ENCODE measurements around the gene CDKL2.
A peak's percentile ranks its signal among the peaks of the same experiment; 100 is the strongest.
"Not testable (repeated sequence)": the region's sequence is repeated elsewhere in the genome, so short reads cannot be mapped to it uniquely, and the experiment has no call there.

The CDKL2 gene

DNA sequence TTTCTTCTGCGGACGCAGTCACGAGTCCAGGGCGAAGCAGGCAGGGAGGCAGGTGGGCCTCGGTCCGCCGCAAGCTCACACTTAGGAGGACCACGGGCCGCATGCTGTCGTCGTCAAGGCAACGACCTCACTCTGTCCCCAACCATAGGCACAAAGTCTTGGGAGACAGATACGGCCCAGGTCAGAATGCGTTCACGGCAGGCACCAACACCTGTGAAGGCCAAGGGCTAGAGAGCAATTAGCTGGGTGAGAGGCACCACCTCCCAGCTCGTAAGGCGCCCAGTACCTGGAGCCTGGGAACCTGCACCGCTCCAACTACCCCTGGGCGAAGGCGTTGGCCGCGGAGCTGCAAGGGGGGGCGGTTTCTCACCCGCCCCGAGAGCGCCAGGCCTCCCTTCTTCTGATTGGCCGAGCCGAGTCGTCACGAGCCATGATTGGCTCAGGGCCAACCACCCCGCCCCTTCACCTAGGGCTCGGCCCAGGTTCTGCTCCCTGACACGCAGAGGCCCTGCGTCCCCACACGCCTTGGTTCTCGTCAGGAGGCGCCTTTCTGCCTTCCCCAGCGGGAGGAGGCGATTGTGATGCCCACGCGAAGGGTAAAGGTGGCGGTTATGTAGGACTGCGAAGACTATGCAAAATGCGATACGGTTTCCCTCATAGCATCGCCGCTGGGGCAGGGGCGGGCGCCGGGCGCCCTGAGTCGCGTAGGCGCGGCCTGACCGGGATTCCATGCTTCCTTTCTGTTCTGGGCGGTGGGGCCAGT is at the start of gene CDKL2:
TSS of gene CDKL2 (minus strand) at position 355 of the 763 bp plus-strand sequence. CDS start 4,540 bp downstream, outside the sequence.
- DNase-seq (ENCODE audit: low spot score): peak; percentile 70

DNA sequence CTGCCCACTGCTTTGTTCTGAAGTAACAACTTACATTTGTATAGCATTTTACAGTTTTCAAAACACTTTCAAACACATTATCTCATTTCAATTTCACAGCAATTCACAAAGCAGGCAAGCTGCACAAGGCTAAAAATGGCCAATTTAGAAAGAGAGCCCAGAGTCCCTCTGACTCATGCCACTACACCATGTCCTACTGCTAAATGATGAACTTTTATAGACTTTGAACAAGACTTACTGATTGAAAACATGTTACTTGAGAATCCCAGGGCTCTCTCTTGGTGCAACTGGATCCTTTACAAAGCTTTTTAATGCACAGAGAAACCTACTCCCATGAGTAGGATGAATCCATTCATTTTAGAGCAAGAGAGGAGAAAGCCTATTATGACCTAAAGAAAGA is 48.6 kb upstream of the CDKL2 start:
- no peak for DNase-seq (ENCODE audit: low spot score)

DNA sequence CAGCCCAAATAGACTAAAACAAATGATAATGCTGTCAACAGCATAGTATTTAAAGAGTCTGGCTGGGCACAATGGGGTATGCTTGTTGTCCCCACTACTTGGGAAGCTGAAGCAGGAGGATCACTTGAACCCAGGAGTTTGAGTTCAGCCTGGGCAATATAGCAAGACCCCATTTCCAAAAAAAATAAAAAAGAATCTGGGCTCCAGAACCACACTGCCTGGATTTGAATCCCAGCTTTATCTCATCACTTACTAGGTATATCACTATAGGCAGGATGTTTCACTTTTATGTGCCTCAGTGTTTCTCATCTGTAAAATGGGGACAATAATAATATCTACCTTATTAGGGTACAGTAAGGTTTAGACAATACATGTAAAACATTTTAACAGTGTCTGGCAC is 48.1 kb upstream of the CDKL2 start:
- DNase-seq (ENCODE audit: low spot score): no peak

DNA sequence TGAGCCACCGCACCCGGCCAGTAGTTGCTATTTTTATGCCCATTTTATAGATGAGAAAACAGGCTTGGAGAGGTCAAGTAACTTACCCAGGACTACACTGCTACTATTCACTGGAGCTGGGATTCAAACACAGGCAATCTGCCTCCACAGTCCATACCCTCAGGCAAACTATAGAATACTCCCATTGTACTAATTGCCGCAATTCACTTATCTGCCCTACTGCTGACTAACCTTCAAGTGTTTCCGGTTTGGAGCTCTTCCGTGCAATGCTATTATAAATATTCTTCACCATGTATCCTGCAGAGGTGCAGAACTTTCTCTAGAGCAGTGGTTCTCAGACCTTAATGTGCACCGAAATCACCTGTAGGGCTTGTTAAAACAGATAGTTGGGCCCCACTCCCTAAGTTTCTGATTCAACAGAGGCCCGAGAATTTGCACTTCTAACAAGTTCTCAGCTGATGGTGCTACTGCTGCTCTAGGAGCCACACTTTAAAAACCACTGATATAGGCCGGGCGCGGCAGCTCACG is 44.7 kb upstream of the CDKL2 start:
- DNase-seq (ENCODE audit: low spot score): no peak

DNA sequence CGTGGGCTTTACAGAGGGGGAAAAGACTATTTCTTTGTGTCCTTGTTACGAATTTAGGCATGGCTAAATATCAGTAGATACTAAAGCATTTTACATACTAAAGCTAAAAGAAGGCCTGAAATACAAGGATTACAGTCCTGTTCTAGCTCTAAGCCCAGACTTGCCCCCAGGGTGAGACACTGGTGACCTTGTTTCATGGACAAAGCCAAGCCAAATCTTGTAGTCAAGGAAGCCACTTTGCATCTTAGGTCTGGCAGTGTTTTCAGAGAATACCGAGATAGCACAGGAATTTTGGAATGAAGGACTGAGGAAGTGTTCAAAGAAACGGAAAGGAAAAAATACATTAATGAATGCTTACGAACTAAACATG is 43.6 kb upstream of the CDKL2 start:
- DNase-seq (ENCODE audit: low spot score): no peak

DNA sequence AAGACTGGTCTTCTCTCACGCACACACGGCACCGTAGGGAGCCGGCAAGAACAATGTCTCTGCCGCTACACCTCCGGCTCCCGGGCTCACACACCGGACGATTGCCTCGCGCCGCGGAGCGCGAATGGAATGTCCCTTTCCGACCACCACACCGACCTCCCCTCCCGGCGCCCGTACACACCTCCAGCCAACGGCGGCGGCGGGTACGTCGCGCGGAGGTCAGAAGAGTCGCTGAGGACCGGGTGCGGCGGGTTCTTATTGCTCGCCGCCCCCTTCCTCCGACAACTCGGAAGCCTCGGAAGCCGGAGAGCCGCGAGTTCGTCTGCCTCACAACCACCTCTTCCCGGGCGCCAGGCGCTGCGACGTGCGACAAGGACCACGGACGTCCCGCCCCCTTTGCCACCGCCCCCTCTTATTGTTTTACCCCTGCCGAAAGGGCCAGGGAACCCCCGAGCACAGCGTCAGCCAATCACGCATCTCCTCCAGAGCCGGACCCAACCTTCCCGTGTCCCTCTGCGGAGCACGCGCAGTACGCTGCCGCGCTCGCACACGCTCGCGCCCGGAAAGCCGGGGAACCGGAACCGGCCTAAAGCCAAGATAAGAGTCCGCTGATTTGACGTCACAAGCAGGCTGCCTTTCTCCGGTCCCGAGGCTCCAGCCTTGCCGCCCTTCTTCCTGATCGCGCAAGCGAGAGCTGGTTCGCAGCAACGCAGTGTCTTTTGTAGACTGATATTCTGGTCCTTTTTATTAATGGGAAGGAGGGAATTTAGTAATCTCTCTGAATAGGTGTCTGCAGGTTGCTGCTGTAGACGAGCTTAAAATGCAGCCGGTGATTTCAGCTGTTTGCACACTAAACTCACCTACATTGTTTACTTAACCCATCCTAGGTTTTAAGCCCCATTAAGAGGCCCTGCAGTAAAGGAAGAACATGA is 43.0 kb upstream of the CDKL2 start, which contains the start of gene G3BP2:
TSS of gene G3BP2 (minus strand) at position 385 of the 932 bp plus-strand sequence. CDS start 11,386 bp downstream, outside the sequence.
- peak; percentile 99 for DNase-seq (ENCODE audit: low spot score)

DNA sequence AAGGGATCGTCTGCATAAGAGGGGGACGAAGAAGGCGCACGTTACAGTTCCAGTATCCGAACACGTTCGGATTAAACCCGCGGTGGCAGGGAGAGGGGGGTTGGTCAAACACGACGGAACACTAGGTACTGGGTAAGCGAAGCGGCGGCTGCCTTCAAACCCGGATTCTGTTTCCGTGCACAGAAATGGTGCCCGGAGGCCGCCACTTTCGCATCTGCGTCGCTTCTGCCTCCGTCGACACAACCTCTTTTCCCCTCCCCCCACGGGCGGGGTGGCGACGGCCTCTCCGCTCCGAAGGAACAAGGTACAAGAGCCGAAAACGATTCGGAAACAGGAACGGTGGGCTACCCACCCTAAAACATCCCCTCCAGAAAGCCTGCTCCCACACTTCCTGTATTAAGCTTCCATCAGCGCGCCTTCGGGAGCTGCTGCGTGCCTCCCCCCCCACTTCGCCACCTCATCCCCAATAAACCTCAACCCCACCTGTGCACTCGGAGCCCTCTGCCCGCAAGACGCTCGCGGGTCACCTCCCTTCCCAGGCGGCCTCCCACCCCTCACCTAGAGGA is 42.2 kb upstream of the CDKL2 start:
- DNase-seq (ENCODE audit: low spot score): peak; percentile 47

DNA sequence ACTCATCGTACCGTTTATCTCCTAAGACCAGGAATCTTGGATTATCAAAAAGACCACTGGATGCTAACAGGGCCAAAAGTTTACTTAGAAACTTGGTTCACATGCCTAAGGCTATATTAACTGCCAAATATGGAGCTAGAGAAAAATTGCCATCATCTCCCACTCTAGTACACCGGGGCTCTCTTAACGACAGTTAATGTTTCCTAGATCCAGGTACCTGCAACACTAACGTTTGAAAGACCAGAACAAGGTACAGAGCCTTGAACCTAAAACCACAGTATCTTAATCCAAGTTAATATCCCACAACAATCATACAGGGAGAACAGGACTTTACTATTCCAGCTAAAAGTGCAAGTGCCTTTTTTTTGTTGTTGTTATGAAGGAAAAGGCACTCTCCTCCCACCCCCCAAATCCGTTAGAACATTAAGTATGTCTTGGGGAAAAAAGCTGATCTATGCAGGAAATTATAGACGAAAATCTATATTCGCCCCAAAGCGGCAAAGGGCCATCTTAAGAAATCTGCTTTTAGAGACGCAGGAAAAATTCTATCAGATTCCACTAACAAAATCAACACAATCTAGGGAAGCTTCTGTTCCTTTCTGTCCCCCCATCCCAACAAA is 41.6 kb upstream of the CDKL2 start:
- no peak for DNase-seq (ENCODE audit: low spot score)

DNA sequence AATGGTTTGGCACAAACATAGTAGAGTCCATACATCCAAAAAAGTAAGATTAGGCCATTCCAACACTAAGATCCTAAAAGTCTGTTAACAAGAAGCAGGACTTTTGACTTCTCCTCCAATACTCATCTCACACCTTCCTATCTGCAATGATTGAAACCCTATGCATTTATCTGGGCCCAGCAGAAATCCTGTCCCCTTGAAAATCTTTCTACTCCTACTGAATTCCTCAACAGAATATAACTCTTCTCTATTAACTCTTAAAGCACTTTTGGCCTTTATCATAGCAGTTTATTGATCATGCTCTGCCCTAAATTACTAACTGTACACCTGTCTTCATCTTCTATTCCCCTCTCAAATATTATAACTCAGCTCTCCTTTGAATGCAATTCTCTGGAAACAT is 38.3 kb upstream of the CDKL2 start:
- DNase-seq (ENCODE audit: low spot score): no peak

DNA sequence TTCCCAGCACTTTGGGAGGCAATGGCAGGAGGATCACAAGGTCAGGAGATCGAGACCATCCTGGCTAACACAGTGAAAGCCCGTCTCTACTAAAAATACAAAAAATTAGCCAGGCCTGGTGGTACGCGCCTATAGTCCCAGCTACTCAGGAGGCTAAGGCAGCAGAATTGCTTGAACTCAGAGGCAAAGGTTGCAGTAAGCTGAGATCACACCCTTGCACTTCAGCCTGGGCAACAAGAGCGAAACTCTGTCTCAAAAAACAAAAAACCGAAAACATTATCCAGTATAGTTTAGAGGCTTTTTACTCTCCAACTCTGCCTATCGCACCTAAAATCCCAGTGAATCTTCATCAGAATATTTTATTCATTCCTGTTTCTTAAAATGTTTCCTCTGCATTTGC is 37.3 kb upstream of the CDKL2 start:
- not testable (repeated sequence) for DNase-seq (ENCODE audit: low spot score)

DNA sequence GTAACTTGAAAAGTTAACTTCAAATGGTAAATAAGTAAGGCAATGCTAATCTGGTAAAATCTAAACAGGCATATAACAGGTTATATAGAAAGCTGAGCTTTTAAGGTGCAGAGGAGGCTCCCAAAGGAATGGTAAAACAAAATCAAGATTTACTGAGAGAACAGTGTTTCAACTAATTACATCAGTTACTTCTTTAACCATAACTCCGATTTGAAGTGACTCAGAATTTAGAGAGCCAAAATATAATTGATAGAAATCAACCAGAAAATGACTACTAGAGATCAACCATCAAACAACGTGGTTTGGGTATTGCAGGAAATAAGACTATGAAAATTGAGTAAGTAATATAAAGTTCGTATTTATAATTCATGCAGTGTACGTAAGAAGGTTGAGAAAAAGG is 36.0 kb upstream of the CDKL2 start:
- no peak for DNase-seq (ENCODE audit: low spot score)

DNA sequence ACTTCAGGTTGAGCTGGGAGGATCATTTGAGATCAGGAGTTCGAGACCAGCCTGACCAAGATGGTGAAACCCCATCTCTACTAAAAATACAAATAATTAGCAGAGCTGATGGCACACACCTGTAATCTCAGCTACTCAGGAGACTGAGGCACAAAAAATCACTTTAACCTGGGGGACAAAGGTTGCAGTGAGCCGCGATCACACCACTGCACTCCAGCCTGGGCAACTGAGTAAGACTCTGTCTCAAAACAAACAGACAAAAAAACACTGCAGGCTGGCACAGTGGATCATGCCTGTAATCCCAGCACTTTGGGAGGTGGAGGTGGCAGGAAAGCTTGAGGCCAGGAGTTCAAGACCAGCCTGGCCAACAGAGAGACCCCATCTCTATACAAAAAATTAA is 34.3 kb upstream of the CDKL2 start:
- not testable (repeated sequence) for DNase-seq (ENCODE audit: low spot score)

DNA sequence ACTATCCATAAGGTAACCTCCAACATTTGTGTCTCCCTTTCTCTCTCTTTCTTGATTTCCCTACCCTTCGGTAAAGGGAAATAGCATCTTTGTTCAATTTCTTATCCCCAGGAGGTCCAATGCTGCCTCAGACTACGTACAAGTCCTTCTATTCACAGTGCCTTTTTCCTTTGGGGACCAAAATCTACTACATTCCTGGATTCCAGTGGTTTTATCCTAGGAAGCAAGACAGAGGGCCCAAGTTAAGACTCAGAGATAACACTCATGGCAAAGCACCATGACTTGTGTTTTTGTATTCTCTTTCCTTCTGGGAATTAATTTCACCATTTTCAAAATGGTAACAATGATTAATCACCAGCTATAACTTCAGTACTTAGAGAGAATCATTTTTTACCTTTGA is 32.3 kb upstream of the CDKL2 start:
- DNase-seq (ENCODE audit: low spot score): no peak

DNA sequence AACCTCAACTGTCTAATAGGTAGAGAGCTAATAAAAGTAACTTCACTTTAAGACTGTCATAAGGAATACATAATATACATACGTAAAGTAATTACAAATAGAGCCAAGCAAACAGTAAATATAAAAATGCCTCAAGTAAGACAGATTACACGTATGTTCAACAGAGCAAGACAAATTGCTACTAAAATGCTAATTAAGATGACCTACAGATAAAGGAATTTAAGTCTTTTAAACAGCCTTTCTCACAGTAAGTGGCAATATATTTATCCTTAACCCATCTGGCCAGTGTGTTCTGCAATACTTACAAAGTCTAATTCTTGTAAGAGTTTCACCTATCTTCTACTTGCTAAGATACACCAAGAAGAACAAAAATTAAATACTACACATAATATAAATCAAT is 30.2 kb upstream of the CDKL2 start:
- DNase-seq (ENCODE audit: low spot score): no peak

DNA sequence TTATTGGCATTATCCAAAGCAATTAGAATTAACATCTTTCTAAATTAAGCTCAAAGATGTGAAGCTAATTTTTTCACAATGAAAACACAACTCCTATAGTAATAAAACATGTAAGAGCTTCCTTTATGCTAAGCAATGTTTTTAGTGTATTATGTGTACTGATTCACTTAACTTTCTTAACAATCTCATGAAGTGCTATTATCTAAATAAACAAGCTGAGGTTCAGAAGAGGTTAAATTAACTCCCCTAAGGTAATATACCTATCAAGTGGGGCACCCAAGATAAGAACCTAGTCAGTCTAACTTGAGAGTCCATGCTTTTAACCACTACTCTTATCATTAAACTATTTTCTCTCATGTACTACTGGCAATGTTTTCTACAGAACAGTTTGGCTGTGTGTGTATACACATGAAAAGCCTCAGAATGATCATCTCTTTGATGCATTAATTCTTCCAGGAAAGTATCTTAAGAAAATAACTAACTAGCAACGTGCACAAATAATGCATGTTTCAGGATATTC is 29.2 kb upstream of the CDKL2 start:
- no peak for DNase-seq (ENCODE audit: low spot score)

DNA sequence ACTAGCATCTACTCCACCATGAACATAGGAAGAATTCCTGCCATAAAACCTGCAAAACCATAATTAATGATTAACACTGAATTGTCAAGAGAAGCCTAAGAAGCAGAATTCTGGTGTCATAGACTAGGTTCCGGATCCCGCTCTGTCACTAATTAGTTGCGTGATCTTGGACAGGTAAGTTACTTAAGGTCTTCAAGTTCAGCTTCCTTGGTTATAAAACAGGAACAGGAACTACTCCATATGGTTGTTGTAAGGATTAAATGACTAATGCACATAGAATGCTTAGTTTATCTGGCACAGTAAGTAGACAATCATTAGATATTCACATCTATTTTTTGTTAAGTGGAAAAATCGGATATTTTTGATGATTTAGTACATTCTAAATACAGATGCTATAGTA is 28.5 kb upstream of the CDKL2 start:
- DNase-seq (ENCODE audit: low spot score): no peak

DNA sequence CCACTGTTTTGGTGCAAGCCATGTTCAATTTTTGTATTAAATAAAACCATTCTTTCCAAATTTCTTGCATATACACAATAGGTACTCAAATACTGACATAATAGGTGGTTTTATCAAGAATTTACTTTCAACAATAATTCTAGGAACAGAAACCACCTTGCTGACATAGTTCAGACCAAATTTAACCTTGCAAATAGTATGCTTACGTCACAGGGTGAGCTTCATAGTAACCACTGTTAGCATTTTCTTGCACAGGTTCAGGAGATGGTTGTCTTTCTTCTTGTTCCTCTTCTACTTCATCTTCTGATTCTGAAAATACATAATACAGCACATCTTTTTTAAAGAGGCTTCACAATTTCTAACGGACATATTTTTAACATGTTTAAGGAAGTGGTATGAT is 25.2 kb upstream of the CDKL2 start:
- DNase-seq (ENCODE audit: low spot score): no peak

DNA sequence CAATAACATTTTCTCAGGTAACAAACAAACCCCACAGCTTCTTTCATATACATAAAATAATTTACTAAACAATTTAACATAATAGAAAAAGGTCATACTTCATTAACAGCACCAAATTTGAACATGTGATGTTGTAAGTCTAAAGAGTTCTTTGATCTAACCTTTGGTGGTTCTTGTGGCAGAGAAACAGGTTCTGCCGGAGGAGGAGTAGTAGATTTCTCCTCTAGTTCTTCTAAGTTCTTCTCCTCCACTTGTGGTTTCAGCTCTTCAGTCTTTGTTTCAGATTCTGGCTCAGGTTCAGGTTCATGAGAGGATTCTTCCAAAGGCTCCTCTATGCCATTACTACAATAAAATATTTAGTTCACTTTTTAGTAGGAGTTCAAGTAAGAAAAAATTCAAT is 24.6 kb upstream of the CDKL2 start:
- DNase-seq (ENCODE audit: low spot score): no peak

DNA sequence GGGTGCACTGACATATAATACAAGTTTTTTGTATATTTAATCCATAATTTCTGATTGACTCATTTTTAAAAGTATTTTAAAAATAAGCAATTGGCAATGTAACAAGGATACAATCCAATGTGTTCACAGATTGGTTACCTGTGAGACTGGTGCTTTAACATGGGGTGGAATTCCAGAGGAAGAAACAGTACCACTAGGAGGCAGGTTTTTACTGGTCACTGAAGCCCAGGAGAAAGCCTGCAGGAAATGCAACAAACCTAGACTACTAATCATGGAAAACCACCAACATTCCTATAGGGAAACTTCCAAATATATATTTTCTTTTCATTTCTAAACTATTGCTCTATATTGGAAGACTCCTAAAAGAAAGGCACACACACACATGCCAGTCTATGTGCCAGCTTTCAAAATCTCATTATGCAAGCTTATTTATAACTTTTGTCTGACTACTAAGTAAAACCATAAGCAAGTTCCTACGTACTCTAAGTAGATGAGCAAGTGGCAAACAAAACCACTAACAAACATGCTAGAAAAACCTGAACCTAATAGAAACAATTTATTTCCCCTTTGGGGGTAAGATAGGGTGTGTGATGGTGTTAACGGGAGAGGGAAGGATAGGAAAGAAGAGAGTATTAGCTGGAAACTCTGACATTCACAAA is 23.6 kb upstream of the CDKL2 start:
- no peak for DNase-seq (ENCODE audit: low spot score)

DNA sequence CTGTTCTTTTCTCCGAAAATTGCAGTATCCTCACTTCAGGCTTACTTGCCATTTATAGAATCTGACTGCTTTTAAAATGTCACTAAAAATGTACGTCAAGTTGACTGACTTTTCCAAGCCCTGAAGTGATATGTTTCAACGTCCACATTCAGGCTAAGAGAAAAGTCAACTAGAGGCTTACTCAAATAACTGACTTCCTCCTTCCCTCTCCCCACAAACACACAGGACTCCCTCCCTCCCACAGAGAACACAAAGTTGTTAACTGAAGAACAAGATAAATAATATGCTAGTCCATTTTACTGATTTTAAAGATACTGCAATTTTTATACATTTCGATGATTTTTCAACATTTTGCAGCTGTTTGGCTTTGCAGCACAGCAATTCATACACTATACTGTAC is 13.8 kb upstream of the CDKL2 start:
- DNase-seq (ENCODE audit: low spot score): no peak

DNA sequence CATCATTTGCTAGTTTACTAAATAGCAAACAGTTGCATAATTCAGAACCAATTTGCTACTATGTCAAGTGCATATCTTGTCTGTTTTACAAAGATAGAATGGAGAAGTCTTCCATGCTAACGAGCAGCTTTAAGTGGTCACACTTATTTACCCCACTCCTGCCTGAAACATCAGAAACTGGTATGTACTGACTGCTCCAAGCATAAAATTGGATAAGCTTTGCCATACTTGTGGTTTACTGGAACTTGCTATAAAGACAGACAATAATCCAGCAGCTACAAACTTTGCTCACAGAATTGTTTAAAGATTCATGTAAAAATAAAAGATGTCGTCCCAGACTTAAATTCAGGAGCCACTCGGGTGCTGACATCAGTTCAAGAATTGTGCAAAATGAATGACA is 13.3 kb upstream of the CDKL2 start:
- DNase-seq (ENCODE audit: low spot score): no peak

Data from globus pallidus (tissue), 1 donor.